ENCODE results near the gene CTIF.

Gene CTIF

GRCh38 chr18:48725562-48725961 is 186.7 kb downstream of the CTIF start:
- in situ Hi-C loops (cut with HindIII; ENCODE audit: low pct_ligation_motif_present, low sequenced_read_pairs), result no loop called here
- Histone ChIP-seq H3K4me3 (ENCODE audit: low read depth, low read length) (no peak overlapping the region), H3K36me3 (replicated peaks) (peaks cover 2% of the 10 kb centered on the region), H3K27me3 (replicated peaks) (no peaks in the 10 kb centered on the region), H3K27ac (no peak overlapping the region)
- DNase-seq, result no peak
- no peak for TF ChIP-seq CTCF (IDR thresholded peaks at IDR 0.05; ENCODE audit: low read depth, low read length, missing control alignments)

GRCh38 chr18:48727681-48728080 is 188.8 kb downstream of the CTIF start:
- in situ Hi-C loops (cut with HindIII; ENCODE audit: low pct_ligation_motif_present, low sequenced_read_pairs), result no loop called here
- peak overlapping the region; percentile 21 for H3K27ac ChIP-seq

GRCh38 chr18:48728204-48728833 is 189.5 kb downstream of the CTIF start:
- peaks cover 2% of the 10 kb centered on the region for H3K36me3 ChIP-seq (replicated peaks)
- no peak for TF ChIP-seq CTCF (IDR thresholded peaks at IDR 0.05; ENCODE audit: low read depth, low read length, missing control alignments)
- no peak overlapping the region for H3K4me3 ChIP-seq (ENCODE audit: low read depth, low read length)
- in situ Hi-C loops (cut with HindIII; ENCODE audit: low pct_ligation_motif_present, low sequenced_read_pairs), result no loop called here
- H3K27ac ChIP-seq, result peak overlapping the region; percentile 61
- DNase-seq, result peak; percentile 99
- no peaks in the 10 kb centered on the region for H3K27me3 ChIP-seq (replicated peaks)

More at GRCh38 chr18:48727681-48728080, 188.8 kb downstream of the CTIF start:
- Histone ChIP-seq H3K27me3 (replicated peaks) (no peaks in the 10 kb centered on the region), H3K4me3 (ENCODE audit: low read depth, low read length) (no peak overlapping the region), H3K36me3 (replicated peaks) (peaks cover 2% of the 10 kb centered on the region)
- no peak for TF ChIP-seq CTCF (IDR thresholded peaks at IDR 0.05; ENCODE audit: low read depth, low read length, missing control alignments)
- DNase-seq, result no peak

- H3K4me3 ChIP-seq (ENCODE audit: low read depth, low read length), result no peak overlapping the region
- peak overlapping the region; percentile 61 for H3K27ac ChIP-seq
- in situ Hi-C loops (cut with HindIII; ENCODE audit: low pct_ligation_motif_present, low sequenced_read_pairs), result no loop called here
- no peak for TF ChIP-seq CTCF (IDR thresholded peaks at IDR 0.05; ENCODE audit: low read depth, low read length, missing control alignments)
- H3K27me3 ChIP-seq (replicated peaks), result no peaks in the 10 kb centered on the region
- H3K36me3 ChIP-seq (replicated peaks), result peaks cover 2% of the 10 kb centered on the region
- DNase-seq, result peak; percentile 67
Observed at GRCh38 chr18:48729404-48729803, 190.6 kb downstream of the CTIF start.

- no peak overlapping the region for H3K27ac ChIP-seq
- no peak for TF ChIP-seq CTCF (IDR thresholded peaks at IDR 0.05; ENCODE audit: low read depth, low read length, missing control alignments)
- no peaks in the 10 kb centered on the region for H3K27me3 ChIP-seq (replicated peaks)
- peaks cover 2% of the 10 kb centered on the region for H3K36me3 ChIP-seq (replicated peaks)
- no peak for DNase-seq
- in situ Hi-C loops (cut with HindIII; ENCODE audit: low pct_ligation_motif_present, low sequenced_read_pairs), result no loop called here
- H3K4me3 ChIP-seq (ENCODE audit: low read depth, low read length), result no peak overlapping the region
Observed at GRCh38 chr18:48730010-48730409, 191.2 kb downstream of the CTIF start.

All from brain microvascular endothelial cell (primary cell).